Heart left ventricle (tissue), 13 donors: Measurements from ENCODE around the gene PDAP1.

ENCODE experiments used
- POLR2A ChIP-seq, 2 donors: fragments of 450-650 bp; IDR thresholded peaks; one replicate each; pipeline ENCODE4 v1.6.1; 2017; ENCODE audit warnings: antibody characterized with exemption in 2 of 2, mild to moderate bottlenecking in 2 of 2, moderate library complexity in 2 of 2
- TF ChIP-seq, protein P1 (sequence below), 12 donors: fragments of 200-600 bp; sonication (generic) in 4 of 12; IDR thresholded peaks; one replicate each; pipeline versions ENCODE4 v1.5.0 to v1.8.0; 2018 to 2022; ENCODE audit warnings: antibody characterized with exemption in 12 of 12, mild to moderate bottlenecking in 5 of 12
- donor health status: ischemic (EF 13 %, LVEDD 7.1; RV severe dilation, severe dysfunction).
- donor health status: DM: no; HTN: yes; CAD: no.
- donor health status: DM: no; HTN: no; CAD: no.
- donor health status: ischemic (EF 25% LVEDD 6.9; RV normal size, moderate dysfunction).
- donor health status: ischemic (EF 25% LVEDD 5.7; RV mildly dilated, moderate dysfunction).
- donor health status: ischemic (EF 35%, LVEDD 5.7; RV mildly dilated, moderate dysfunction).
- donor health status: nonischemic (EF 11% LVEDD 7.7; RV severe dilation, severe dysfunction).
- donor health status: DM: yes; HTN: yes; CAD: no.
- donor health status: PGD.
- donor health status: ischemic (EF 29% LVEDD 5.4; RV normal size, mild dysfunction).
- donor health status: nonischemic (EF 23%, LVEDD 6.1; RV moderate dilation, normal function).

DNA sequence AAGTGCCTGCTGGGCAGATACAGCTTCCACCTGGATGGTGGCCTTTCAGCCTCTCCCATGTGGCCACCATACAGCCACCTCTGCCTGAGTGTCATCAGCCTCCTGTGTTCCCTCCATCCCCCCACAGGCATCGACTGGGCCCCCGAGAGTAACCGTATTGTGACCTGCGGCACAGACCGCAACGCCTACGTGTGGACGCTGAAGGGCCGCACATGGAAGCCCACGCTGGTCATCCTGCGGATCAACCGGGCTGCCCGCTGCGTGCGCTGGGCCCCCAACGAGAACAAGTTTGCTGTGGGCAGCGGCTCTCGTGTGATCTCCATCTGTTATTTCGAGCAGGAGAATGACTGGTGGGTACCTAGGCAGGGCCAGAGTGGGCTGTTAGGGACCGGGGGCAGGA, 20.5 kb downstream of the PDAP1 start:
- TF ChIP-seq, protein P1, sequence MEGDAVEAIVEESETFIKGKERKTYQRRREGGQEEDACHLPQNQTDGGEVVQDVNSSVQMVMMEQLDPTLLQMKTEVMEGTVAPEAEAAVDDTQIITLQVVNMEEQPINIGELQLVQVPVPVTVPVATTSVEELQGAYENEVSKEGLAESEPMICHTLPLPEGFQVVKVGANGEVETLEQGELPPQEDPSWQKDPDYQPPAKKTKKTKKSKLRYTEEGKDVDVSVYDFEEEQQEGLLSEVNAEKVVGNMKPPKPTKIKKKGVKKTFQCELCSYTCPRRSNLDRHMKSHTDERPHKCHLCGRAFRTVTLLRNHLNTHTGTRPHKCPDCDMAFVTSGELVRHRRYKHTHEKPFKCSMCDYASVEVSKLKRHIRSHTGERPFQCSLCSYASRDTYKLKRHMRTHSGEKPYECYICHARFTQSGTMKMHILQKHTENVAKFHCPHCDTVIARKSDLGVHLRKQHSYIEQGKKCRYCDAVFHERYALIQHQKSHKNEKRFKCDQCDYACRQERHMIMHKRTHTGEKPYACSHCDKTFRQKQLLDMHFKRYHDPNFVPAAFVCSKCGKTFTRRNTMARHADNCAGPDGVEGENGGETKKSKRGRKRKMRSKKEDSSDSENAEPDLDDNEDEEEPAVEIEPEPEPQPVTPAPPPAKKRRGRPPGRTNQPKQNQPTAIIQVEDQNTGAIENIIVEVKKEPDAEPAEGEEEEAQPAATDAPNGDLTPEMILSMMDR (IDR thresholded peaks at IDR 0.05) = no peak
- TF ChIP-seq POLR2A (IDR thresholded peaks at IDR 0.05) = no peak
